NCI-H1105 treated with DMSO at 0.1 percent for 48 hours (cell line): Measurements from ENCODE around the gene VPREB1.
"Not testable (repeated sequence)": the region's sequence is repeated elsewhere in the genome, so short reads cannot be mapped to it uniquely, and the experiment has no call there.

Experiments used
- DNase-seq: peaks from one replicate; lab custom pipeline; 2025; lab: John Stamatoyannopoulos, UW

The VPREB1 gene

DNA sequence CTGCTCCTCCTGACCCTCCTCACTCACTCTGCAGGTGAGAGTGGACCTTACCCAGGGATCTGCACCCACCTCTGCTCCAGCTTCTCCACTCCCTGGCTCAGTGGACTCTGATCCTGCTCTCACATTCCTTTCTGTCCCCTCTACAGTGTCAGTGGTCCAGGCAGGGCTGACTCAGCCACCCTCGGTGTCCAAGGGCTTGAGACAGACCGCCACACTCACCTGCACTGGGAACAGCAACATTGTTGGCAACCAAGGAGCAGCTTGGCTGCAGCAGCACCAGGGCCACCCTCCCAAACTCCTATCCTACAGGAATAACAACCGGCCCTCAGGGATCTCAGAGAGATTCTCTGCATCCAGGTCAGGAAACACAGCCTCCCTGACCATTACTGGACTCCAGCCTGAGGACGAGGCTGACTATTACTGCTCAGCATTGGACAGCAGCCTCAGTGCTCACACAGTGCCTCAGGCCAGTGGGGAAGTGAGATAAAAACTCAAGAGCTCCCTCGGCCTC is 29.7 kb upstream of the VPREB1 start:
- DNase-seq: no peak

GRCh38 chr22:22215659-22216449 is 28.7 kb upstream of the VPREB1 start:
- DNase-seq: no peak

- DNase-seq: no peak
These were observed 28.1 kb upstream of the VPREB1 start for GRCh38 chr22:22216450-22216959.

GRCh38 chr22:22218302-22218701 is 26.3 kb upstream of the VPREB1 start:
- no peak for DNase-seq

DNA sequence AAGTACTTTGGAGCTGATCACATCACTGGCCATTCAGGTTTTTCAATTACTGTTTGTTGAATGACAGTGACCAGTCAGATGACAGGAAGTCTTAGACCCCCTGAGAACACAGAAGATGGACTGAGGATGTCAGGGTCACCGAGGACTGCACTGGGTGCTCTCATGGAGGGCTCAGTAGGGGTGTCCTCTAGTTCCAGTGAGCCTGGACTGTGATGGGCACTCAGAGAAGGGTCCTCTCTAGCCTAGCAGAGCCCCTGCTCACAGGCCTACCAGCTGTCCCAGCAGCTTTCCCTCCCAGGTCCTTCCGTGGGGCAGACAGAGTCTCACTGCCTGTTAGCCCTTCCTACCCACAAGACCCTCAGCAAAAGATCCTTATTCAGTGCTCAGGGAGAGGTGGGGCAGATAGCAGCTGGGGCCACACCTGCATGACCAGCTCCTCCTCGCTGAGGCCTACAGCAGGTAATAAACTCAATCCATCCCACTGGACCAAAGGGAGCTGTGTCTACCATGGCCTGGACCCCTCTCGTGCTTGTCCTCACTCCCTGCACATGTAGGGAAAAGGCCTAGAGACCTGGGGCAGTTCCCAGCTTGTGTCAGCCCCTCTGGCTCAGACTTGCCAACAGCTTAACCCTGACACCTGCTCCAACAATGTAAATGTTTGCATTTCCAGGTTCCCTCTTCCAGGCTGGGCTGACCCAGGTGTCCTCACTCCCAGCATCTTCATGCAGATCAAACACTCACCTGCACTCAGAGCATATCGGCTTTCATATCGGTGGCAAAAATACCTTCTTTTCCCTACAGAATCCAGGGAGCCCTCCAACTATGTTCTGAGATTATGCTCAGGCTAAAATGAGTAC is 25.2 kb upstream of the VPREB1 start:
- DNase-seq: no peak

DNA sequence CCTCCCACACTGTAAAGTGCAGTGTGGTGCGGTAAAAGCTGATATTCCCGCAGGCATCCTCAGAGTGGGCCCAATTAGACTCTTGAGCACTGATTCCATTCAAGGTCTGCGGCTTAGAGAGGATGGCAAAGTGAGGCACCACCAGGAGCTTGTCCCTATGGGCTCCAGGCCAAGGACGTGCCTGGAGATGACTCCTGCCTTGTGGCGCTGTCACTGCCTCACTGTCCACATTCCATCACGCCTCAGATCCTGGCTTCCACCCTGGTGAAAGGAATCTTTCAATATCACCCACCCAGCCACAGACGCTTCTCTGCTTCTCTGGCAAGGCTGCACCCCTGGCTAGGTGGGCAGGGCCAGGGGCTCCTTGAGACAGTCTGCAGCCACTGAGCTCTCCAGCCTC is 23.5 kb upstream of the VPREB1 start:
- DNase-seq: not testable (repeated sequence)

DNA sequence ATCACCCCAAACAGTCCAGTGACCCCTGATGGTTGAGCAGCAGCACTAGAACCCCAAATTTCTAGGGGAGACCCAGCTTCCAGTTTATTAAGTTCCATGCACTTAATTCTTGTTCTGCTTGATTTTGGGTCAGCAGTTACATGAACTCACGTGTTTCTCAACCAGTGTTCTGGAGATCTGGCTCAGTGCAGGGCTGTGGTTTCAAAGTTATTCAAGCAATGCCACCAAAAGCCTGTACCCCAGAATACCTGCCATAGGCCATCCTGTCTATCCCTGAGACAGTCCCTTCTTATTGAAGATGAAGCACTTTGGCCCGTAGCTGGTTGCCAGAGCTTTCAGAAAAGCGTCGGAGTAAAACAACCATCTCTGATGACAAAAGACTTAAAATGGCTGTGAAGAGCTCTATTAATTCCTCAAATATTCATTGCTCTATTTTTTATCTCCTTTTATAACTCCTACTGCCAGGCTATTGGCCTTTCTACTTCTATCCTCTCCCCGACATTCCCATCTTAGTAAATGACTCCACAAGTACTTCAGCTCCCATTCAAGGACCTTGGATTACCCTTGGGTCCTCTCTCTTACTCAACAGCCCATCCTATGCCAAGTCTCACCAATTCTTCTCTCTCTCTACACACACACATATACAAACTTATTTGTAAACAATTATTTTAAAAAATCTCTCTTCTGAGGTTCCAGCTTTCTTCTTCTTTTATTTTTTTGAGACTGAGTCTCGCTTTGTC is 18.0 kb upstream of the VPREB1 start:
- DNase-seq: no peak

DNA sequence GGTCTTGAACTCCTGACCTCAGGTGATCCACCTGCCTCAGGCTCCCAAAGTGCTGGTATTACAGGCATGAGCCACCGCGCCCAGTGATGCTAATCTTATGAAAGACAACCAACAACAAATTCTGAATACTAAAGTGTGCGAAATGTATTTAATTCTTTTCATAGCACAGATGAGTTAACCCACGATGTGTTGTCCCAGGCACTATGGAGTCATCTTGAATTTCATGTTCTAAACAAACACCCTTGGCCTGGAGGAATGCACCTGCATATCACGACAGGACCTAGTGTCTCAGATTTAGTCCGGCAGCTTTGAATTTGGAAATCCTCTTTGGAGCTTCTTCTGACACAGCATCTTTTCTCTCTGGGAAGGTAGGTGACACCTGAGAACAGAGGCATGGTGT is 16.2 kb upstream of the VPREB1 start:
- no peak for DNase-seq

DNA sequence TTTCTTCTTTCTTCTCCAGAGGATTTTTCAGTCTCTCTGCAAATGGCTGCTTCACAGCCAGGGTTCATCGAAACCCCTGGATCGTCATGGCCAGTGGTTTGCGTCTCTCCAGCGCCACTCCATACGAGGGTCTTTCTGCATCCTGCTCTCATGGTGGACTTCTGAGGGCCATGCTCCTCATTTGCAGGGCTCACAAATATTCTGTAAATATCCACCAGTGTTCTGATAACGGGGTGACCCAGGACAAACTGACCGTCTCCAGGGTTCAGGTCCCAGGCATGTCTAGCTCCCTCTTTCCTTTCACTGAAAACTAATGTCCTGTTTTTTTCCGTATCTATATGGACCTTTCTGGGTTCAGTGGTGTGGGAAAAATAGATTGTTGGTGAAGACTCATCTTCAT is 15.7 kb upstream of the VPREB1 start:
- no peak for DNase-seq

GRCh38 chr22:22229683-22230420 is 14.7 kb upstream of the VPREB1 start:
- no peak for DNase-seq

DNA sequence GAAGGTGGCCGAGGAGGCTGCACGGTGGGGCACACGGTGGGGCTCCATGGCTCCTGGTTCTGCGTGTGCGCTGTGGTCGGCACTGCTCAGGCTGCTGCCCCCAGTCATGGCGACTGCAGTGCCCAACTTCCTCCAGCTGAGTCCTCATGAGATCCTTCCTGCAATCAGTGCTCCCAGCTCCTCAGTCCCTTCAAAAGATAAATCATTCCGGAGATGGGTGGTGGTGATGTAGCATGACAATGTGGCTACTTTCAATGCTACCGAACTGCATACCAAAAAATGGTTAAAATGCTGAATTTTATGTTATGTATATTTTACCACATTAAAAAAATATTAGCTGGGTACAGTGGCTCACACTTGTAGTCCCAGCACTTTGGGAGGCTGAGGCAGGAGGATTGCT is 14.1 kb upstream of the VPREB1 start:
- no peak for DNase-seq

GRCh38 chr22:22233081-22233480 is 11.5 kb upstream of the VPREB1 start:
- DNase-seq: no peak

- no peak for DNase-seq
These were observed 9.0 kb upstream of the VPREB1 start for GRCh38 chr22:22235558-22235957.

DNA sequence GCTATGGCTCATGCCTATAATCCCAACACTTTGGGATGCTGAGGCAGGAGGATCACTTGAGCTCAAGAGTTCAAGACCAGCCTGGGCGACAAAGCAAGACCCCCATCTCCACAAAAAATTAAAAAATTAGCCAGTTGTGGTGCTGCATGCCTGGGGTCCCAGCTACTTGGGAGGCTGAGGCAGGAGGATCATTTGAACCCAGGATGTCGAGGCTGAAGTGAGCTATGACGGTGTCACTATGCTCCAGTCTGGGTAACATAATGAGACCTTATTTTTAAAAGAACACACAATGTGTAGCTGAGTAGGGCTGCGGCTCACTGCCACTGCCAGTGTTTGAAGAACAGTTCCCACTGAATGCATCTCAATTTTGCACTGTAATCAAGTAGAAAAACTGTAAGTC is 7.1 kb upstream of the VPREB1 start:
- DNase-seq: no peak

DNA sequence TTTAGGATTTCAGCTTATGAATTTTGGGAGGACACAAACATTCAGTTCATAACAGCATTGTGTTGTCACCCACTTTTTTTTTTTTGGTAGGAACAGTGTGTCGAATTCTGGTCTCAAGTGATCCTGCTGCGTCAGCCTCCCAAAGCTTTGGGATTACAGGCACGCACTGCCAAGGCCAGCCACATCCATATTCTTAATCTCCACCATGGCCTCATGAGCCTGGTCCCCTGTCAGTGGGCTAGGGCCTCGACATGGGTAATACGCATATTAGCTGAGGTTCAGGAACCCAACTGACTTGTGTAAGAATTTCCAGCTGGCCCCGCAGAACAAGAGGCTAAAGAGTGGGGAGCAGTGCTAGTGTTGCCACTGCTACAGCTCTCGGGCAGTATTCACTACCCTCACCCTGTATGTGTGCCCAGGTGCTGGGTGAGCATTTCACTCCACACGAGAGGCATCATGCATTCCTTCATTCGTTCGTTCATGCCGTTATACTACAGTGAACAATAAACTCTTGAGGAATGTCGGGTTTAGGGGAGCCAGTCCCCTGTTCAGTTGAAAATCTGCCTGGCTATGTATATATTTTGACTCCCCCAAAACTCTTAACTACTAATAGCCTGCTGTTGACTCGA is 5.2 kb upstream of the VPREB1 start:
- no peak for DNase-seq

GRCh38 chr22:22241554-22241898 is 3.1 kb upstream of the VPREB1 start:
- no peak for DNase-seq

DNA sequence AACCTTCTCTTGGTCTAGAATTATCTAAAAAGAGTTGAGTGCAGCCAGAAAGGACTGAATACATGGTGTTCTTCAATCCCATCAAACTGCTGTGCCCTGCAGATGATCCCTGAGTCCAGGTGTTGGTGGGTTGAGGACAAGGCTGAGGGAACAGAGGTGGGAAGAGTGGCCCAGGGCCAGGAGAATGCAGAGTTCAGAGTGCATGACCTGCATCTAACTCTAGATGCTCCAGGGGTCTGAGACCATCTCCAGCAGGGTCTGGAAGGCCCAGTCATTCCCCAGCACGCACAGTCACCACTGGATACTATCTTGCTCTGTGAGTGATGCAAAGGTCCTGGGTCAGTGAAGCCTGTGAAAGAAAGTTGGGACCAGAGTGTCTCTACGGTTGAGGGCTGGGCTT is 2.1 kb upstream of the VPREB1 start:
- no peak for DNase-seq

GRCh38 chr22:22243033-22243680 is 1.4 kb upstream of the VPREB1 start:
- no peak for DNase-seq

GRCh38 chr22:22245256-22245909 is 797 bp downstream of the VPREB1 start:
- no peak for DNase-seq

DNA sequence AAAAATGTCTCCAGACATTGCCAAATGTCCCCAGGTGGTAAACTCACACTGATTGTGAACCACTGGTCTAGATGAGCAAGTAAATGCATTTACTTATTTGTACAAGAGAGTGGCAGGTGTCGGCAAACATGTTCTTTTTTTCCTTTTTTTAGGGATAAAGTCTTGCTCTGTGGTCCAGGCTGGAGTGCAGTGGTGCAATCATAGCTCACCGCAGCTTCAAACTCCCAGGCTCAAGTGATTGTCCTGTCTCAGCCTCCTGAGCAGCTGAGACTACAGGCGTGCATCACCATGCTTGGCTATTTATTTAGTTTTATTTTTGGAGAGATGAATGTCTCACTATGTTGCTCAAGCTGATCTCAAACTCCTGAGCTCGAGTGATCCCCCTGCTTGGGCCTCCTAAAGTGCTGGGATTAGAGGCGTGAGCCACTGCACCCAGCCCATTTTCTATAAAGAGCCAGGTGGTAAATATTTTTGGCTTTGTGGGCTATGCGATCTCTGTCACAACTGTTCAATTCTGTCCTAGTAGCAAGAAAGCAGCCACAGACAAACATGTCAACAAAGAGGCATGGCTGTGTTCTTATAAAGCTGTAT is 1.4 kb downstream of the VPREB1 start:
- no peak for DNase-seq
